Psoas muscle (tissue), 8 donors: ENCODE data around the gene C4BPB. TPM values are rescaled to one million over a fixed set of nuclear protein-coding genes. Genes with fewer than 3 reads are reported as not detected.

Experiments used
- ATAC-seq, 4 donors: fragments of 200-7000 bp; cut with Tn5 transposase; one replicate each; pipeline ENCODE4 v1.9.1; 2020; ENCODE audit warnings: moderate library complexity in 3 of 4, mild to moderate bottlenecking in 2 of 4
- DNase-seq, 2 donors: peaks; one replicate each; pipeline ENCODE4 v3.0.0-alpha.2; 2020
- H3K27ac ChIP-seq: fragments of 200-600 bp; one replicate; pipeline ENCODE4 v1.8.0; 2022
- H3K27me3 ChIP-seq, 3 donors: fragments of 200-600 bp in 1 of 3; one replicate each; pipeline versions ENCODE4 v1.6.1 to v1.8.0; 2013 to 2022; ENCODE audit warnings: low read length in 2 of 3, mild to moderate bottlenecking in 2 of 3, moderate library complexity in 1 of 3; ENCODE audit not compliant: insufficient read depth in 3 of 3
- H3K36me3 ChIP-seq, 2 donors: fragments of 200-600 bp in 1 of 2; one replicate each; pipeline versions ENCODE4 v1.6.1 to v1.8.0; 2013 to 2022; ENCODE audit warnings: low read depth in 1 of 2, mild to moderate bottlenecking in 1 of 2, moderate library complexity in 1 of 2; ENCODE audit not compliant: insufficient read depth in 1 of 2
- H3K4me1 ChIP-seq: fragments of 200-600 bp; one replicate; pipeline ENCODE4 v1.8.0; 2022
- H3K4me3 ChIP-seq: fragments of 200-600 bp; one replicate; pipeline ENCODE4 v1.8.0; 2022; ENCODE audit warnings: mild to moderate bottlenecking
- H3K9me3 ChIP-seq: fragments of 200-600 bp; one replicate; pipeline ENCODE4 v1.8.0; 2022
- CTCF ChIP-seq: fragments of 200-600 bp; IDR thresholded peaks from one replicate; pipeline ENCODE4 v1.8.0; 2022; ENCODE audit warnings: antibody characterized with exemption
- WGBS, 3 donors: extraction: QIAGEN DNeasy Blood & Tissue Kit; methylation state at CpG; one replicate each; pipeline versions ENCODE4 v1.1.6 to v1.1.7; 2013; 5-methylcytosine and 5-hydroxymethylcytosine counted together
- intact Hi-C, 2 donors: fragments of 100-400 bp; cut with DNase I; formaldehyde crosslinking; loops; one replicate each; pipeline versions ENCODE4 v1.11.0 to v1.14.2; 2022
- polyA plus RNA-seq, 3 donors: library from polyadenylated mRNA; stranded (reverse); fragments of 200-250 nt; gene quantifications; one replicate each; pipeline ENCODE4 v1.2.3, GENCODE V29; 2013
- total RNA-seq, 4 donors: library from RNA; stranded (reverse); fragmentation: NEBNext Ultra II Directional in 2 of 4; extraction: Animal tissue kit (Norgen Biotek cat#: 25700) in 2 of 4; gene quantifications; one replicate each; pipeline versions ENCODE4 v1.2.1 to v1.2.4, GENCODE V29; 2021 to 2023
- donor health status: healthy with polysubstance abuse.
- donor health status: DM: no; HTN: no; CAD: no; lungs with moderate emphysema.
- donor health status: Bipolar disorder and iron deficiency.
- donor health status: healthy.
- donor health status: DM: yes; HTN: yes; CAD: no.
- donor health status: DM: no; HTN: no; CAD: no.
- donor health status: DM: no; HTN: no; CAD: no.
- donor health status: DM: yes; HTN: yes; CAD: no.

Gene C4BPB
- total and polyA plus RNA-seq, 7 donors = 0.08 to 0.48 (median 0.25) TPM; not detected in 2

- Histone ChIP-seq H3K27me3 (no peaks in the 10 kb centered on the region), H3K4me1 (no peaks in the 10 kb centered on the region), H3K27ac (no peak overlapping the region), H3K9me3 (no peaks in the 10 kb centered on the region), H3K4me3 (no peak overlapping the region), H3K36me3 (no peaks in the 10 kb centered on the region)
- intact Hi-C loops = no loop called here
- no peak for DNase-seq
- ATAC-seq = no peak
- WGBS, 3 donors = 95 to 96% (median 96%) methylated on average over 17 of the region's 17 CpGs
- no peak for TF ChIP-seq CTCF
Measured at GRCh38 chr1:207089627-207090355, 1.1 kb downstream of the C4BPB start.

- intact Hi-C loops = no loop called here
- no peaks in the 10 kb centered on the region for H3K9me3 ChIP-seq
- H3K4me3 ChIP-seq = no peak overlapping the region
- H3K36me3 ChIP-seq = no peaks in the 10 kb centered on the region
- no peak overlapping the region for H3K27ac ChIP-seq
- H3K4me1 ChIP-seq = no peaks in the 10 kb centered on the region
- TF ChIP-seq CTCF = no peak
- DNase-seq (no peak), ATAC-seq (no peak)
- H3K27me3 ChIP-seq = no peaks in the 10 kb centered on the region
- WGBS, 3 donors = 87 to 89% (median 89%) methylated on average over 4 of the region's 4 CpGs
Measured at GRCh38 chr1:207091200-207091908, 2.7 kb downstream of the C4BPB start.

- DNase-seq = no peak
- no peak overlapping the region for H3K27ac ChIP-seq
- no peak overlapping the region for H3K4me3 ChIP-seq
- no peaks in the 10 kb centered on the region for H3K36me3 ChIP-seq
- no peaks in the 10 kb centered on the region for H3K27me3 ChIP-seq
- TF ChIP-seq CTCF = no peak
- 61 to 90% (median 83%) methylated on average over 2 of the region's 2 CpGs for WGBS, 3 donors
- H3K4me1 ChIP-seq = no peaks in the 10 kb centered on the region
- H3K9me3 ChIP-seq = no peaks in the 10 kb centered on the region
- intact Hi-C loops = no loop called here
- no peak for ATAC-seq
Measured at GRCh38 chr1:207093944-207094343, 5.3 kb downstream of the C4BPB start.

GRCh38 chr1:207097871-207098324 is 9.2 kb downstream of the C4BPB start:
- intact Hi-C loops = no loop called here
- Histone ChIP-seq H3K36me3 (no peaks in the 10 kb centered on the region), H3K9me3 (no peaks in the 10 kb centered on the region), H3K27me3 (peaks cover 0 to 5% (median 0%) of the 10 kb centered on the region in 3 donors), H3K4me3 (no peak overlapping the region), H3K4me1 (no peaks in the 10 kb centered on the region), H3K27ac (no peak overlapping the region)
- WGBS, 3 donors = 90 to 95% (median 92%) methylated on average over 3 of the region's 3 CpGs
- ATAC-seq (no peak), DNase-seq (no peak)
- no peak for TF ChIP-seq CTCF
